Measurements from ENCODE around the gene CD6. TPM values are rescaled to one million over a fixed set of nuclear protein-coding genes. Genes with fewer than 3 reads are reported as not detected.

CD6 gene
- total and polyA plus RNA-seq, 3 experiments from 2014 or later: 156 to 233 (median 229) TPM

Other genes starting within 250 kb of the CD6 start
- not detected for gene MS4A18, start 247.0 kb upstream of the CD6 start, total RNA-seq
- not detected for gene MS4A18, start 247.0 kb upstream of the CD6 start, polyA plus RNA-seq
- gene MS4A15, start 214.8 kb upstream of the CD6 start, total RNA-seq: not detected
- gene MS4A15, start 214.8 kb upstream of the CD6 start, polyA plus RNA-seq: not detected
- not detected for gene MS4A10, start 186.3 kb upstream of the CD6 start, total RNA-seq
- not detected for gene MS4A10, start 186.3 kb upstream of the CD6 start, polyA plus RNA-seq
- 100 to 1,000 TPM; 122 to 124 TPM for gene CCDC86, start 129.6 kb upstream of the CD6 start, total RNA-seq
- gene CCDC86, start 129.6 kb upstream of the CD6 start, polyA plus RNA-seq: 21.8 TPM
- under 1 TPM; 0.28 to 0.42 TPM for gene PTGDR2, start 115.7 kb upstream of the CD6 start, total RNA-seq
- 2.2 TPM for gene PTGDR2, start 115.7 kb upstream of the CD6 start, polyA plus RNA-seq
- gene ZP1, start 104.1 kb upstream of the CD6 start, total RNA-seq: not detected
- gene ZP1, start 104.1 kb upstream of the CD6 start, polyA plus RNA-seq: 0.22 TPM
- gene PRPF19, start 65.1 kb upstream of the CD6 start, total RNA-seq: 100 to 1,000 TPM; 201 to 204 TPM
- gene PRPF19, start 65.1 kb upstream of the CD6 start, polyA plus RNA-seq: 19.0 TPM
- 100 to 1,000 TPM; 144 to 147 TPM for gene TMEM109, start 57.5 kb upstream of the CD6 start, total RNA-seq
- gene TMEM109, start 57.5 kb upstream of the CD6 start, polyA plus RNA-seq: 396 TPM
- gene TMEM132A, start 47.2 kb upstream of the CD6 start, total RNA-seq: under 1 TPM; 0.68 to 0.73 TPM
- gene TMEM132A, start 47.2 kb upstream of the CD6 start, polyA plus RNA-seq: not detected
- gene SLC15A3, start 19.5 kb upstream of the CD6 start, total RNA-seq: 1 to 10 TPM; 1.2 to 1.5 TPM
- not detected for gene SLC15A3, start 19.5 kb upstream of the CD6 start, polyA plus RNA-seq
- gene CD5, start 130.8 kb downstream of the CD6 start, total RNA-seq: 100 to 1,000 TPM; 169 to 175 TPM
- gene CD5, start 130.8 kb downstream of the CD6 start, polyA plus RNA-seq: 156 TPM
- gene VPS37C, start 189.7 kb downstream of the CD6 start, total RNA-seq: 10 to 100 TPM in 1 of 2 experiments, 1 to 10 TPM in 1; 8.4 to 10.3 TPM
- 1.3 TPM for gene VPS37C, start 189.7 kb downstream of the CD6 start, polyA plus RNA-seq
- not detected for gene PGA3, start 231.8 kb downstream of the CD6 start, total RNA-seq
- gene PGA3, start 231.8 kb downstream of the CD6 start, polyA plus RNA-seq: not detected